Trophoblast cell (in vitro differentiated cells and primary cell): ENCODE results near the gene RILP.

Experiments
- DNase-seq, 2 donors: peaks; one replicate each; pipeline ENCODE4 v3.0.0-alpha.2; 2016
- H2AFZ ChIP-seq: 2 replicates; pipeline ENCODE4 v1.6.1; 2013; ENCODE audit warnings: low read length, moderate library complexity, mild to moderate bottlenecking; ENCODE audit not compliant: insufficient read depth, poor library complexity
- H2AK5ac ChIP-seq: 2 replicates; pipeline ENCODE4 v1.6.1; 2013; ENCODE audit warnings: mild to moderate bottlenecking, low read length
- H2BK120ac ChIP-seq: 2 replicates; pipeline ENCODE4 v1.6.1; 2013; ENCODE audit warnings: low read length, mild to moderate bottlenecking, moderate library complexity; ENCODE audit not compliant: insufficient read depth, poor library complexity
- H2BK12ac ChIP-seq: 2 replicates; pipeline ENCODE4 v1.6.1; 2013; ENCODE audit warnings: mild to moderate bottlenecking, low read length, moderate library complexity
- H2BK5ac ChIP-seq: 2 replicates; pipeline ENCODE4 v1.6.1; 2013; ENCODE audit warnings: low read length, low read depth, moderate library complexity, mild to moderate bottlenecking; ENCODE audit not compliant: poor library complexity
- H3K14ac ChIP-seq: 2 replicates; pipeline ENCODE4 v1.6.1; 2013; ENCODE audit warnings: mild to moderate bottlenecking, low read length
- H3K18ac ChIP-seq: 2 replicates; pipeline ENCODE4 v1.6.1; 2013; ENCODE audit warnings: mild to moderate bottlenecking, low read length
- H3K23ac ChIP-seq: 2 replicates; pipeline ENCODE4 v1.6.1; 2013; ENCODE audit warnings: low read length
- H3K27ac ChIP-seq: 2 replicates; pipeline ENCODE4 v1.5.1; 2013; ENCODE audit warnings: low read depth, mild to moderate bottlenecking, inconsistent platforms, low read length, moderate library complexity
- H3K27me3 ChIP-seq: 2 replicates; pipeline ENCODE4 v1.6.1; 2013; ENCODE audit warnings: inconsistent platforms, mild to moderate bottlenecking, low read length, moderate library complexity; ENCODE audit not compliant: insufficient read depth
- H3K36me3 ChIP-seq, 2 experiments: 1 replicate in 1 of 2; 2 replicates in 1 of 2; pipeline ENCODE4 v1.6.1; 2013; ENCODE audit warnings: low read length in 2 of 2, mild to moderate bottlenecking in 2 of 2, moderate library complexity in 1 of 2; ENCODE audit not compliant: insufficient read depth in 2 of 2, control insufficient read depth in 1 of 2
- H3K4ac ChIP-seq: 2 replicates; pipeline ENCODE4 v1.6.1; 2013; ENCODE audit warnings: low read depth, mild to moderate bottlenecking, low read length, moderate library complexity
- H3K4me1 ChIP-seq, 2 experiments: 1 replicate in 1 of 2; 2 replicates in 1 of 2; pipeline ENCODE4 v1.6.1; 2013; ENCODE audit warnings: low read length in 2 of 2, mild to moderate bottlenecking in 2 of 2, moderate library complexity in 1 of 2; ENCODE audit not compliant: insufficient read depth in 2 of 2, control insufficient read depth in 1 of 2
- H3K4me2 ChIP-seq: 2 replicates; pipeline ENCODE4 v1.6.1; 2013; ENCODE audit warnings: inconsistent platforms, mild to moderate bottlenecking, low read length, moderate library complexity
- H3K4me3 ChIP-seq: 2 replicates; pipeline ENCODE4 v1.5.1; 2013; ENCODE audit warnings: mild to moderate bottlenecking, low read depth, low read length, inconsistent platforms
- H3K79me1 ChIP-seq: one replicate; pipeline ENCODE4 v1.6.1; 2013; ENCODE audit warnings: low read length
- H3K79me2 ChIP-seq: 2 replicates; pipeline ENCODE4 v1.6.1; 2013; ENCODE audit warnings: low read length, mild to moderate bottlenecking; ENCODE audit not compliant: control insufficient read depth, insufficient read depth, poor library complexity
- H3K9ac ChIP-seq: 2 replicates; pipeline ENCODE4 v1.6.1; 2013; ENCODE audit warnings: mild to moderate bottlenecking, low read length
- H3K9me3 ChIP-seq: 2 replicates; pipeline ENCODE4 v1.6.1; 2013; ENCODE audit warnings: low read depth, mild to moderate bottlenecking, control low read depth, inconsistent platforms, low read length; ENCODE audit not compliant: insufficient read depth
- H4K12ac ChIP-seq: 2 replicates; pipeline ENCODE4 v1.6.1; 2013; ENCODE audit warnings: low read depth, mild to moderate bottlenecking, low read length, moderate library complexity
- H4K8ac ChIP-seq: 2 replicates; pipeline ENCODE4 v1.6.1; 2013; ENCODE audit warnings: low read depth, mild to moderate bottlenecking, low read length, moderate library complexity
- H4K91ac ChIP-seq: one replicate; pipeline ENCODE4 v1.6.1; 2013; ENCODE audit warnings: low read depth, mild to moderate bottlenecking, low read length, moderate library complexity
- WGBS: extraction: QIAGEN DNeasy Blood & Tissue Kit; methylation state at CpG from one replicate; pipeline ENCODE4 v1.1.7; 2013; ENCODE audit warnings: missing lambda C conversion rate; ENCODE audit not compliant: insufficient read length, insufficient coverage; ENCODE audit errors: extremely low coverage; 5-methylcytosine and 5-hydroxymethylcytosine counted together

The RILP gene

GRCh38 chr17:1647802-1648171 is 1.9 kb downstream of the RILP start:
- H3K36me3 ChIP-seq, result peaks cover 21 to 26% of the 10 kb centered on the region in 2 experiments
- H2AK5ac ChIP-seq, result no peak overlapping the region
- no peak for DNase-seq
- H3K9me3 ChIP-seq, result no peaks in the 10 kb centered on the region
- no peak overlapping the region for H3K9ac ChIP-seq
- no peak overlapping the region for H2BK5ac ChIP-seq
- no peak overlapping the region for H4K8ac ChIP-seq
- peaks cover 4% of the 10 kb centered on the region for H3K79me2 ChIP-seq
- no peak overlapping the region for H3K14ac ChIP-seq
- H3K18ac ChIP-seq, result no peak overlapping the region
- H3K79me1 ChIP-seq, result peaks cover 13% of the 10 kb centered on the region
- no peak overlapping the region for H2AFZ ChIP-seq
- no peak overlapping the region for H3K4ac ChIP-seq
- peaks cover 39 to 53% of the 10 kb centered on the region in 2 experiments for H3K4me1 ChIP-seq
- WGBS, result no CpG with 5 or more reads among the region's 11 CpGs
- no peaks in the 10 kb centered on the region for H3K27me3 ChIP-seq
- H2BK12ac ChIP-seq, result no peak overlapping the region
- no peak overlapping the region for H4K12ac ChIP-seq
- no peak overlapping the region for H4K91ac ChIP-seq
- no peak overlapping the region for H3K23ac ChIP-seq
- H3K4me3 ChIP-seq, result no peak overlapping the region
- H3K27ac ChIP-seq, result no peak overlapping the region
- no peak overlapping the region for H2BK120ac ChIP-seq
- peak overlapping the region; percentile 80 for H3K4me2 ChIP-seq

- Histone ChIP-seq H3K9me3 (no peaks in the 10 kb centered on the region), H2AK5ac (no peak overlapping the region), H2BK12ac (peak overlapping the region; percentile 47), H3K79me1 (peaks cover 13% of the 10 kb centered on the region), H3K4me3 (no peak overlapping the region), H3K36me3 (peaks cover 8 to 13% of the 10 kb centered on the region in 2 experiments), H3K14ac (no peak overlapping the region), H3K4me2 (no peak overlapping the region), H2BK5ac (no peak overlapping the region), H4K12ac (no peak overlapping the region), H3K27me3 (no peaks in the 10 kb centered on the region), H3K23ac (no peak overlapping the region), H3K4ac (no peak overlapping the region), H3K18ac (no peak overlapping the region), H4K8ac (no peak overlapping the region), H3K79me2 (peaks cover 4% of the 10 kb centered on the region), H3K27ac (no peak overlapping the region), H3K4me1 (peaks cover 39 to 53% of the 10 kb centered on the region in 2 experiments), H2BK120ac (no peak overlapping the region), H3K9ac (no peak overlapping the region), H4K91ac (no peak overlapping the region), H2AFZ (no peak overlapping the region)
- no peak for DNase-seq
- no CpG with 5 or more reads among the region's 13 CpGs for WGBS
These were observed 3.3 kb downstream of the RILP start for GRCh38 chr17:1646199-1646875.

- H4K8ac ChIP-seq, result peak within 1 kb of the TSS; percentile 15
These were observed 4.2 kb downstream of the RILP start, which contains the start of gene SCARF1 for GRCh38 chr17:1645207-1646171. TSS of gene SCARF1 (minus strand) at chr17:1645732. CDS start at chr17:1645697, 35 bp downstream.

GRCh38 chr17:1644493-1645206 is 5.0 kb downstream of the RILP start:
- Histone ChIP-seq H2BK5ac (no peak overlapping the region), H3K4ac (no peak overlapping the region), H4K8ac (no peak overlapping the region), H2AK5ac (peak overlapping the region; percentile 59), H4K91ac (peak overlapping the region; percentile 20), H2AFZ (no peak overlapping the region), H2BK12ac (peak overlapping the region; percentile 34), H3K36me3 (no peaks in the 10 kb centered on the region), H3K9me3 (no peaks in the 10 kb centered on the region), H2BK120ac (no peak overlapping the region), H3K4me3 (no peak overlapping the region), H3K79me1 (peaks cover 11% of the 10 kb centered on the region), H3K4me2 (no peak overlapping the region), H3K4me1 (peaks cover 34 to 43% of the 10 kb centered on the region in 2 experiments), H3K27ac (no peak overlapping the region), H3K27me3 (no peaks in the 10 kb centered on the region), H3K79me2 (peaks cover 4% of the 10 kb centered on the region), H3K18ac (no peak overlapping the region), H4K12ac (no peak overlapping the region), H3K14ac (no peak overlapping the region), H3K23ac (no peak overlapping the region), H3K9ac (no peak overlapping the region)
- WGBS, result no CpG with 5 or more reads among the region's 15 CpGs
- peak in 1 of 2 donors; percentile 30 for DNase-seq

More at GRCh38 chr17:1645207-1646171, 4.2 kb downstream of the RILP start, which contains the start of gene SCARF1:
- peak within 1 kb of the TSS; percentile 20 for H4K91ac ChIP-seq
- peaks cover under 1 to 4% of the 10 kb centered on the region in 2 experiments for H3K36me3 ChIP-seq
- no peak within 1 kb of the TSS for H3K27ac ChIP-seq
- no CpG with 5 or more reads among the region's 25 CpGs for WGBS
- no peaks in the 10 kb centered on the region for H3K9me3 ChIP-seq
- H4K12ac ChIP-seq, result no peak within 1 kb of the TSS
- H3K4me1 ChIP-seq, result peaks cover 39 to 49% of the 10 kb centered on the region in 2 experiments
- DNase-seq, result no peak
- no peak within 1 kb of the TSS for H3K23ac ChIP-seq
- H3K4me2 ChIP-seq, result no peak within 1 kb of the TSS
- no peak within 1 kb of the TSS for H3K18ac ChIP-seq
- H2BK12ac ChIP-seq, result peak within 1 kb of the TSS; percentile 47
- peaks cover 4% of the 10 kb centered on the region for H3K79me2 ChIP-seq
- peaks cover 13% of the 10 kb centered on the region for H3K79me1 ChIP-seq
- H2AFZ ChIP-seq, result no peak within 1 kb of the TSS
- no peak within 1 kb of the TSS for H3K4me3 ChIP-seq
- peak within 1 kb of the TSS; percentile 66 for H2AK5ac ChIP-seq
- H3K27me3 ChIP-seq, result no peaks in the 10 kb centered on the region
- peak within 1 kb of the TSS; percentile 22 for H3K14ac ChIP-seq
- no peak within 1 kb of the TSS for H3K9ac ChIP-seq
- no peak within 1 kb of the TSS for H2BK5ac ChIP-seq
- H3K4ac ChIP-seq, result peak within 1 kb of the TSS; percentile 6
- no peak within 1 kb of the TSS for H2BK120ac ChIP-seq
